HepG2 (cell line): ENCODE results near the gene GNB3. TPM values are rescaled to one million over a fixed set of nuclear protein-coding genes. Genes with fewer than 3 reads are reported as not detected.

Source experiments
- DNMT3B ChIP-seq: conservative IDR thresholded peaks from 2 replicates; pipeline ENCODE4 v1.6.1; 2016; ENCODE audit warnings: missing biosample characterization, control low read depth
- HNF1B ChIP-seq: sonication (generic); formaldehyde crosslinking; IDR thresholded peaks from 2 replicates; pipeline ENCODE4 v1.5.1; 2020; ENCODE audit warnings: mild to moderate bottlenecking, moderate library complexity, missing genetic modification reagents
- HNRNPUL1 ChIP-seq: fragments of 200-400 bp; formaldehyde crosslinking; IDR thresholded peaks from 2 replicates; pipeline ENCODE4 v1.6.1; 2017; ENCODE audit warnings: low read depth, mild to moderate bottlenecking, low read length, moderate library complexity
- KDM2A ChIP-seq: sonication (generic); formaldehyde crosslinking; IDR thresholded peaks from 2 replicates; pipeline ENCODE4 v1.4.0; 2020; ENCODE audit warnings: low read depth, missing genetic modification reagents, borderline replicate concordance
- KLF16 ChIP-seq, 2 experiments: sonication (generic) in 1 of 2; formaldehyde crosslinking in 1 of 2; IDR thresholded peaks; 2 replicates each; pipeline versions ENCODE4 v1.6.1 to v1.8.0; 2016 to 2023; ENCODE audit warnings: missing genetic modification reagents in 2 of 2, missing compliant biosample characterization in 1 of 2
- MZF1 ChIP-seq: sonication (generic); formaldehyde crosslinking; IDR thresholded peaks from 2 replicates; pipeline ENCODE4 v1.8.1; 2023; ENCODE audit warnings: mild to moderate bottlenecking, missing genetic modification reagents, borderline replicate concordance
- NFKBIZ ChIP-seq: IDR thresholded peaks from 2 replicates; pipeline ENCODE4 v1.6.1; 2018; ENCODE audit warnings: missing genetic modification reagents, missing compliant biosample characterization
- NFYB ChIP-seq: sonication (generic); formaldehyde crosslinking; IDR thresholded peaks from 2 replicates; pipeline ENCODE4 v1.4.0; 2020; ENCODE audit warnings: missing genetic modification reagents
- RBFOX2 ChIP-seq: fragments of 200-400 bp; formaldehyde crosslinking; IDR thresholded peaks from 2 replicates; pipeline ENCODE4 v1.6.1; 2017; ENCODE audit warnings: low read depth, mild to moderate bottlenecking, low read length
- SP2 ChIP-seq: sonication (generic); formaldehyde crosslinking; IDR thresholded peaks from 2 replicates; pipeline ENCODE4 v1.5.1; 2020; ENCODE audit warnings: mild to moderate bottlenecking, missing genetic modification reagents
- SRY ChIP-seq: sonication (generic); formaldehyde crosslinking; IDR thresholded peaks from 2 replicates; pipeline ENCODE4 v1.8.0; 2022; ENCODE audit warnings: mild to moderate bottlenecking, missing genetic modification reagents
- THRA ChIP-seq: sonication (generic); formaldehyde crosslinking; IDR thresholded peaks from 2 replicates; pipeline ENCODE4 v1.4.0; 2020; ENCODE audit warnings: missing genetic modification reagents, borderline replicate concordance
- ZNF335 ChIP-seq: sonication (generic); formaldehyde crosslinking; IDR thresholded peaks from 2 replicates; pipeline ENCODE4 v1.4.0; 2020; ENCODE audit warnings: missing genetic modification reagents
- ZNF44 ChIP-seq: sonication (generic); formaldehyde crosslinking; IDR thresholded peaks from 2 replicates; pipeline ENCODE4 v1.5.1; 2020; ENCODE audit warnings: mild to moderate bottlenecking, missing genetic modification reagents
- ZNF567 ChIP-seq: sonication (generic); formaldehyde crosslinking; IDR thresholded peaks from 2 replicates; pipeline ENCODE4 v1.8.1; 2023; ENCODE audit warnings: mild to moderate bottlenecking, missing genetic modification reagents, borderline replicate concordance
- ZNF670 ChIP-seq: sonication (generic); formaldehyde crosslinking; IDR thresholded peaks from 2 replicates; pipeline ENCODE4 v1.8.0; 2022; ENCODE audit warnings: mild to moderate bottlenecking, missing genetic modification reagents, borderline replicate concordance
- ZNF687 ChIP-seq: sonication (generic); formaldehyde crosslinking; IDR thresholded peaks from 2 replicates; pipeline ENCODE4 v1.5.1; 2020; ENCODE audit warnings: mild to moderate bottlenecking, missing genetic modification reagents, moderate library complexity
- ZNF747 ChIP-seq: sonication (generic); formaldehyde crosslinking; IDR thresholded peaks from 2 replicates; pipeline ENCODE4 v1.8.1; 2023; ENCODE audit warnings: missing genetic modification reagents, mild to moderate bottlenecking, borderline replicate concordance
- ZSCAN31 ChIP-seq: sonication (generic); formaldehyde crosslinking; IDR thresholded peaks from 2 replicates; pipeline ENCODE4 v1.5.0; 2020; ENCODE audit warnings: low read depth, mild to moderate bottlenecking, missing genetic modification reagents
- ZZZ3 ChIP-seq: sonication (generic); formaldehyde crosslinking; IDR thresholded peaks from 2 replicates; pipeline ENCODE4 v1.4.0; 2020; ENCODE audit warnings: missing genetic modification reagents, mild to moderate bottlenecking, borderline replicate concordance
- polyA plus RNA-seq, 8 experiments: library from polyadenylated mRNA; depleted of rRNA in 3 of 8; stranded (reverse) in 7 of 8; unstranded in 1 of 8; fragments of >200 nt; fragmentation: Illumina TruSeq in 4 of 8; extraction: Trizol in 4 of 8; gene quantifications; 2 replicates each; pipeline versions ENCODE4 v1.2.1 to v1.2.3, GENCODE V29; 2011 to 2016; ENCODE audit warnings: low read depth in 4 of 8, missing spikeins in 1 of 8, mixed read lengths in 1 of 8; ENCODE audit not compliant: insufficient read depth in 1 of 8
- total RNA-seq, 5 experiments: library from RNA; depleted of rRNA; stranded (reverse); fragments of >200 nt; fragmentation: Illumina TruSeq; extraction: Trizol; gene quantifications; 2 replicates each; pipeline ENCODE4 v1.2.3, GENCODE V29; 2016; ENCODE audit warnings: low read depth in 1 of 5
- TF ChIP-seq, protein P1 (sequence below): sonication (generic); formaldehyde crosslinking; IDR thresholded peaks from 2 replicates; pipeline ENCODE4 v1.4.0; 2020; ENCODE audit warnings: missing genetic modification reagents

Gene GNB3
- total and polyA plus RNA-seq, 2 of the 13 experiments (the other 11 are each of a cell fraction or from before 2014, with no cell fraction given): 1.3 to 3.6 TPM

DNA sequence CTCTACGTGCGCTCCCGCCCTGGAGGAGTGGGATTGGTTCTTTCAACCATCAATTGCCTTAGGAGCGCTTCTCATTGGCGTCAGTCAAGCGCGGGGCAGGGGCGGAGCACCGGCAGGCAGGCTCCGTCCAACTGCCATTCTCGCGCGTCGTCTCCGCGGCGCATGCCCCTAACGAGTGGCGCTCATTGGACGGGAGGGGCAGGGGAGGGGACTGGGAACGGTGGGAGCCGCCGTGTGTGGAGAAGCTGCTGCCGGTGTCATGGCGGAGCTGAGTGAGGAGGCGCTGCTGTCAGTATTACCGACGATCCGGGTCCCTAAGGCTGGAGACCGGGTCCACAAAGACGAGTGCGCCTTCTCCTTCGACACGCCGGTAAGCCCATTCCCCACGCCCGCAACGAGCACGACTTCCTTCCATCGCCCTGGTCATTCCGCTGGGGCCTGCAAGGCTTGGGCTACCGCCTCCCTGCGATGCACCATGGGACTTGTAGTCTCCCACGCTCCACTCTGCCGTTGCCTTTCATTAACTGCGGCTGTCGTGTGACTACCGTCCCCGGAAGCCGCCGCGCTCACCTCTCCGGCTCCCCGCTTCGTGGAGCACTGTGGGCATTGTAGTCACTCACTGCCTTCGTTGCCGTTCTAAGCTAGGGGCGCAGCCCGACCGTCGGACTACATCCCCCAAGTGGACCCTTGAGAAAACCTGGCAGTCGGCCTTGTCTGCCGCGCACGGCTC lies 11.4 kb downstream of the GNB3 start, which contains the start of gene USP5 (continued):
- TF ChIP-seq ZSCAN31 (CRISPR knock-in tag) (peak; percentile 36), KDM2A (CRISPR knock-in tag) (peak; percentile 6; the same call in 1 of the 2 replicates), ZNF44 (CRISPR knock-in tag) (no peak), NFKBIZ (CRISPR knock-in tag) (peak; percentile 63; the same call in 1 of the 2 replicates), ZNF687 (CRISPR knock-in tag) (peak; percentile 75), SRY (CRISPR knock-in tag) (peak; percentile 75; the same call in 1 of the 2 replicates), THRA (CRISPR knock-in tag) (no peak; the same call in 1 of the 2 replicates), RBFOX2 (peak; percentile 85), NFYB (peak; percentile 91), HNRNPUL1 (no peak), SP2 (CRISPR knock-in tag) (peak; percentile 91), KLF16 (CRISPR knock-in tag; IDR thresholded peaks at IDR 0.05) (peak in 1 of 2 experiments; percentile 86; a peak in 2 of 4 replicates), ZNF747 (CRISPR knock-in tag) (peak; percentile 74; the same call in 1 of the 2 replicates), MZF1 (CRISPR knock-in tag) (0 out of 2 replicates have a peak, but pooled peaks have one; percentile 17), ZNF335 (CRISPR knock-in tag) (peak; percentile 97), DNMT3B (no peak), ZNF670 (CRISPR knock-in tag) (no peak), ZNF567 (CRISPR knock-in tag) (peak; percentile 88; the same call in 1 of the 2 replicates), HNF1B (CRISPR knock-in tag) (peak; percentile 87), ZZZ3 (CRISPR knock-in tag) (peak; percentile 55; the same call in 1 of the 2 replicates)
- TF ChIP-seq, protein P1, sequence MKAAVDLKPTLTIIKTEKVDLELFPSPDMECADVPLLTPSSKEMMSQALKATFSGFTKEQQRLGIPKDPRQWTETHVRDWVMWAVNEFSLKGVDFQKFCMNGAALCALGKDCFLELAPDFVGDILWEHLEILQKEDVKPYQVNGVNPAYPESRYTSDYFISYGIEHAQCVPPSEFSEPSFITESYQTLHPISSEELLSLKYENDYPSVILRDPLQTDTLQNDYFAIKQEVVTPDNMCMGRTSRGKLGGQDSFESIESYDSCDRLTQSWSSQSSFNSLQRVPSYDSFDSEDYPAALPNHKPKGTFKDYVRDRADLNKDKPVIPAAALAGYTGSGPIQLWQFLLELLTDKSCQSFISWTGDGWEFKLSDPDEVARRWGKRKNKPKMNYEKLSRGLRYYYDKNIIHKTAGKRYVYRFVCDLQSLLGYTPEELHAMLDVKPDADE (CRISPR knock-in tag): no peak
